HuH-7 (cell line): ENCODE data around the gene HDGFL2.

Experiments used
- DNase-seq: peaks from one replicate; pipeline ENCODE4 v3.0.0; 2011; ENCODE audit warnings: low spot score

Gene HDGFL2

DNA sequence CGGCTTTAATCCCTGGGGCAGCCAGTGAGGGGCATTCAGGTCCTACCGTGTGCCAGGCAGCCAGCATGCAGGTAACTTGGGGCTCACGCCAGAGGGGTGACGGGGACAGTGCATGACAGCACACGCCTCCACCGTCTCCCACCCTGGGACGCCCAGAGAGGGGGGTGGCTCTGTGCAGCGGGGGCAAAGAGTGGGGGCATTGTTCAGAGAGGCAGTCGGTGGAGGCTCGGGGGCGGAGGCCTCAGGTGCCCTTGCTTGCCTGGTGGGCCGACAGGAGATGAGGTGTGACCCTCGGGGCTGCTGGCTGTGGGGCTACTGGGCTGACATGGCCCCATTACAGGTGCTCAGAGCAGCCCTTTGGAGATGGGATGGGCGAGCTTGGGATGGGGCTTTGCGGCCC is 27.8 kb downstream of the HDGFL2 start:
- DNase-seq = no peak

- no peak for DNase-seq
Observed at GRCh38 chr19:4500841-4501591, 28.9 kb downstream of the HDGFL2 start.

GRCh38 chr19:4501691-4502090 is 29.6 kb downstream of the HDGFL2 start:
- no peak for DNase-seq

GRCh38 chr19:4502282-4503131 is 30.4 kb downstream of the HDGFL2 start:
- DNase-seq = no peak

GRCh38 chr19:4503132-4503824 is 31.2 kb downstream of the HDGFL2 start:
- no peak for DNase-seq

DNA sequence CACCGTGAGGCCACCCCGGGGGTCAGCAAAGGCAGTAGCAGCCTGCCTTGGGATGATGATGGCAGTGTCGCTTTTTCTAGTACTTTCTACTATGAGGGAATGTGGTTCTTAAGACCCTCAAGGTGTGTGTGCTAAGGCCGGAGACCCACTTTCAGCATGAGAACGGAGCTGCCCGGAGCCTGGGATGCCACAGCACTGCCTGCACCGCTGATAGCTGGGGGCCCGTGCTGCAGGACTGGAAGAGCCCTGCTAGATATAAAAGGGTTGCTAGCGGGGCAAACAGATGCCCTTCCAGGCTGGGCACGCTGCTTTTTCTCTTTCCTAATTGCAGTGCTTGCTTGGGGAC is 31.7 kb downstream of the HDGFL2 start:
- no peak for DNase-seq

DNA sequence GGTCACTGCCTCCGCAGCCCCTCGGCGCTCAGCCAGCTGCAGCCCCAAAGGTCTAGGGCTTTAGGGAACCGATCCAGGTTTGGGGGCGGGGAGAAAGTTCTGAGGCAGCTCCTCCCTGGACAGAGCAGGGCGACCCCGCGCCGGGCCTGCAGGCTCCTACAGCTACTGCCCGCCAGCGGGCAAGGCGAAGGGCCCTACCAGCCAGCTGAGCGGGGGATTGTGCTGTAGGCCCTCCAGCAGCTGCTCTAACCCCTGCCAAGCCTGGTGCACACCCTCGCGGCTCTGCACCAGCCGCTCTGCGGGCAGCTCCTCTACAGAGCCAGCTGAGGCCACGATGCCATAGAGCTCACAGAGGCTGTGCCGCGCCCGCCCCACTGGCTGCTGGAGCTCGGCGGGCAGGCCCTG is 32.2 kb downstream of the HDGFL2 start:
- no peak for DNase-seq

- DNase-seq = no peak
Observed at GRCh38 chr19:4504891-4505569, 32.9 kb downstream of the HDGFL2 start.

GRCh38 chr19:4505570-4506448 is 33.7 kb downstream of the HDGFL2 start:
- no peak for DNase-seq

DNA sequence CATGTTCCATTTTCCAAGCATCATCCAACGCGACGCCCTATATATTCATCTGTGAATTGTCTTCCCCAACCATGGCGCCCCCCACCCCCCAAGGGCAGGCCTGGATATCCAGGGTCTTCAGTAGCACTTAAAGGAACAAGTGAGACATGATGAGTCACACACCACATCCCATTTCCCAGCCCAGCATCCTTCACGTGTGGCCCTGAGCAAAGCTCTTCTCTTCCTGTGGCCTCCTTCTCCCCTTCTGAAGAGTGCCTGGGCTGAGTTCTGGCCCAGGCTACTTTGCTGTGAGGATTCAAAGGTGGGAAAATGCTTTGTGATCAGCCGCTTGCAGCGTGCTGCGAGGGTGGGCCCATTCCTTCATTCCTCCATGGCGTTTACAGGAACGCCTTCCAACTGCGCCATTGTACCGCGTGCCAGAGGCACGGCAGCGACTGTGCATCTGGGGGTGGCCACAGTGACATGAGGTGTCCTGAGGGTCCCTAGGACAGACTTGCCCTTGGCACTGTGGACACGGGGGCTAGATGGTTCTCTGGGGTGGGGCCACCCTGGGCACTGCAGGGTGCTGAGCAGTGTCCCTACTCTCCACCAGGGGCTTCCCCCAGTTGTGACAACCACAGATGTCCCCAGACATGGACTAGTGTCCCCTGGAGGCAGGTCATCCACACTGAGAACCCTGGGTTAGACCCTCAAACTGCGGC is 34.5 kb downstream of the HDGFL2 start:
- DNase-seq = no peak

GRCh38 chr19:4507150-4507452 is 35.0 kb downstream of the HDGFL2 start:
- DNase-seq = no peak

DNA sequence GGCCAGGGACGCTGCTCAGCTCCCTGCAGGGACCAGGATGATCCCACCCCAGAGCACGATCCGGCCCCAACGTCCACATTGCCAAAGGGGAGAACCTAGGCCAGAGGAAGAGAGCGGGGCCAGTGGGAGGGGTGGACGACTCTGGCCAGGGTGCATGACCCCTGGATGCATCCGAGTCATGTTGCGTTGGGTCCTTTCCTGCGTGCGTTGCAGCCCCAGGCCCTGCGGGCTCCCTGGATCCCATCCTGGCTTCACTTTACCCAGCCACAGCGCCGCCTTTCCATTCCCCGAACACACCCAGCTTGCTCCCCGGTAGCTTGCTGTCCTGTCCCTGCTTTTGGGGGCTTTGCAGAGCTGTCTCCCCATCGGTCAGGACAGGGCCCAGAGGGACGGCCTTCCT is 35.7 kb downstream of the HDGFL2 start:
- no peak for DNase-seq

DNA sequence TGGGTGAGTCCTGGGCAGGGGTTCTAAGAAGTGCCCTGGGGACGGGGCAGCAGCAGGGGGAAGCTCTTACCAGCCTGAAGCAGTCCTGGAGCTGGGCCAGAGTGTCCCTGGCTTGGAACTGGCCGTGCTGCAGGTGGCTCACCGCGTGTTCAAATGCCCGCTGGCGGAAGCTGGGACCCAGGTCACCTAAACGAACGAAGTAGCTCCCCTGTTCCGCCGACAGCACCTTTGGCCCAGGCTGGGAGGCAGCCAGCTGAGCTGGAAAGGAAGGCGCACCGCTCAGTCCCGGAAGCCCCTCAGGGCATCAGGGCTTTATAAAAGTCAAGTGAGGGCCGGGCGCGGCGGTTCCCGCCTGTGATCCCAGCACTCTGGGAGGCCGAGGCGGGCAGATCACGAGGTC is 36.6 kb downstream of the HDGFL2 start:
- no peak for DNase-seq

- DNase-seq = no peak
Observed at GRCh38 chr19:4510435-4511255, 38.5 kb downstream of the HDGFL2 start.

DNA sequence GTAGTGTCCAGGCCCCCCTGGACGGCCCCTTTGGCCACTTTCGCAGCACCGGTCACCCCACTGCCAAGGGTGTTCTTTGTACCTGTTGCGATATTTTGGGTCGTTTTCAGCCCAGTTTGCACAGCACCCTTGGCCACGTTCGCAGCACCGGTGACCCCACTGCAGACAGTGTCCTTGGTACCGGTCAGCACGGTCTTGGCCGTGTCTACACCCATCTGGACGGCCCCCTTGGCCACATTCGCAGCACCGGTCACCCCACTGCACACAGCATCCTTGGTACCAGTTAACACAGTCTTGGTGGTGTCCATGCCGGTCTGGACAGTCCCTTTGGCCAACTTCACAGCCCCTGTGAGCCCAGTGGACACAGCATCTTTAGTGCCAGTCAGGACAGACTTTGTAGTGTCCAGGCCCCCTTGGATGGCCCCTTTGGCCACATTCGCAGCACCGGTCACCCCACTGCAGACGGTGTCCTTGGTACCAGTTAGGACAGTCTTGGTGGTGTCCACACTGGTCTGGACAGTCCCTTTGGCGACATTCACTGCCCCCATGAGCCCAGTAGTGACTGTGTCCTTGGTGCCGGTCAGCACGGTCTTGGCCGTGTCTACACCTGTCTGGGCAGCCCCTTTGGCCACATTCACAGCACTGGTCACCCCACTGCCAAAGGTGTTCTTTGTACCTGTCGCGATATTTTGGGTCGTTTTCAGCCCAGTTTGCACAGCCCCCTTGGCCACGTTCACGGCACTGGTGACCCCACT is 39.4 kb downstream of the HDGFL2 start:
- no peak for DNase-seq

GRCh38 chr19:4512070-4512469 is 40.0 kb downstream of the HDGFL2 start:
- DNase-seq = no peak

GRCh38 chr19:4513248-4513647 is 41.2 kb downstream of the HDGFL2 start:
- no peak for DNase-seq

DNA sequence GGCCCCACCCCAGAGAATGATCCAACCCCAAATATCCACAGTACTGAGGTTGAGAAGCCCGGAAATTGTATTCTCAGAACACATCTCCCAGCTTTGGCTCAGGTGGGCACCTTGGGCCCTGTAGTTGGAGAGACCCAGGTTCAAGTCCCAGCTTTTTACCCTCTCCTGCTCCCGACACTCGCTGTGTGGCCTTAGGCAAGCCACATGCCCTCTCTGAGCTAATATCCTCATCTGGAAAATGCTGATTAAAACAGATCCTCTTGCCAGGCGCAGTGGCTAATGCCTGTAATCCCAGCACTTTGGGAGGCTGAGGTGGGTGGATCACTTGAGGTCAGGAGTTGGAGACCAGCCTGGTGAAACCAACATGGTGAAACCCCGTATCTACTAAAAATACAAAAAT is 43.6 kb downstream of the HDGFL2 start:
- DNase-seq = no peak

- DNase-seq = no peak
Observed at GRCh38 chr19:4516199-4516938, 44.3 kb downstream of the HDGFL2 start.
